PC-3 (cell line): Measurements from ENCODE around the gene SMPD2. TPM values are rescaled to one million over a fixed set of nuclear protein-coding genes. Genes with fewer than 3 reads are reported as not detected.

Experiments used
- ATAC-seq: fragments of 200-7000 bp; cut with Tn5 transposase; 2 replicates; pipeline ENCODE4 v1.9.1; 2020; ENCODE audit warnings: mild to moderate bottlenecking, moderate library complexity
- BruUV-seq: library from RNA; stranded (reverse); fragments of 400-500 nt; replicated peaks from 2 replicates; lab custom pipeline; 2021; lab: Mats Ljungman, UMichigan
- CTCF ChIA-PET: fragments of 300-600 bp; sonication (Branson Sonifier 250); formaldehyde crosslinking; loops from one replicate; lab custom pipeline; 2022; ENCODE audit warnings: antibody characterized with exemption; lab: Charles Lee
- POLR2A ChIA-PET: fragments of 300-600 bp; sonication (Branson Sonifier 250); formaldehyde crosslinking; loops from one replicate; lab custom pipeline; 2022; ENCODE audit warnings: antibody characterized with exemption; ENCODE audit not compliant: unreplicated experiment; lab: Charles Lee
- DNase-seq: peaks from one replicate; pipeline ENCODE4 v3.0.0-alpha.2; 2015
- H2AFZ ChIP-seq: fragments of 300-600 bp; sonication (generic); 2 replicates; pipeline ENCODE4 v1.6.0; 2016; ENCODE audit warnings: antibody characterized with exemption, low read length
- H3F3A ChIP-seq: fragments of 300-600 bp; sonication (generic); one replicate; pipeline ENCODE4 v1.6.0; 2017; ENCODE audit warnings: antibody characterized with exemption, low read length, control low read depth, mild to moderate bottlenecking; ENCODE audit not compliant: unreplicated experiment
- H3K27ac ChIP-seq: fragments of 300-600 bp; sonication (generic); 2 replicates; pipeline ENCODE4 v1.5.1; 2016; ENCODE audit warnings: mild to moderate bottlenecking, low read length
- H3K27me3 ChIP-seq: fragments of 300-600 bp; sonication (generic); 2 replicates; pipeline ENCODE4 v1.6.1; 2016; ENCODE audit warnings: low read length, mixed read lengths
- H3K36me3 ChIP-seq: fragments of 300-600 bp; sonication (generic); 2 replicates; pipeline ENCODE4 v1.6.1; 2016; ENCODE audit warnings: low read depth, mixed run types, low read length, mixed read lengths
- H3K4me1 ChIP-seq: fragments of 300-600 bp; sonication (generic); 2 replicates; pipeline ENCODE4 v1.5.1; 2016; ENCODE audit warnings: low read length; ENCODE audit not compliant: insufficient read depth
- H3K4me2 ChIP-seq: fragments of 300-600 bp; sonication (generic); 2 replicates; pipeline ENCODE4 v1.6.0; 2016; ENCODE audit warnings: low read length
- H3K4me3 ChIP-seq: fragments of 300-600 bp; sonication (generic); 2 replicates; pipeline ENCODE4 v1.5.1; 2016; ENCODE audit warnings: mild to moderate bottlenecking, low read length, mixed read lengths
- H3K79me2 ChIP-seq: fragments of 300-600 bp; sonication (generic); 2 replicates; pipeline ENCODE4 v1.6.1; 2017; ENCODE audit warnings: low read length, mixed read lengths
- H3K9ac ChIP-seq: fragments of 300-600 bp; sonication (generic); 2 replicates; pipeline ENCODE4 v1.6.0; 2016; ENCODE audit warnings: mild to moderate bottlenecking, low read length
- H3K9me2 ChIP-seq: fragments of 300-600 bp; sonication (generic); replicated peaks from 2 replicates; pipeline ENCODE4 v1.6.1; 2016; ENCODE audit warnings: mixed run types, low read length, mixed read lengths
- H3K9me3 ChIP-seq: fragments of 300-600 bp; sonication (generic); 2 replicates; pipeline ENCODE4 v1.6.1; 2016; ENCODE audit warnings: low read length, mixed read lengths
- H4K20me1 ChIP-seq: fragments of 300-600 bp; sonication (generic); 2 replicates; pipeline ENCODE4 v1.6.1; 2016; ENCODE audit warnings: low read length, mixed read lengths
- CTCF ChIP-seq: fragments of 300-600 bp; sonication (generic); conservative IDR thresholded peaks from 2 replicates; pipeline ENCODE4 v1.5.1; 2017; ENCODE audit warnings: antibody characterized with exemption, low read depth, mild to moderate bottlenecking, low read length
- EZH2 ChIP-seq: fragments of 300-600 bp; sonication (generic); IDR thresholded peaks from one replicate; pipeline ENCODE4 v1.6.1; 2017; ENCODE audit warnings: antibody characterized with exemption, mild to moderate bottlenecking, low read length; ENCODE audit not compliant: unreplicated experiment
- EZH2phosphoT487 ChIP-seq: fragments of 300-600 bp; sonication (generic); IDR thresholded peaks from 2 replicates; pipeline ENCODE4 v1.6.1; 2018; ENCODE audit warnings: mild to moderate bottlenecking, antibody characterized with exemption, low read length, borderline replicate concordance
- intact Hi-C: fragments of 100-400 bp; cut with micrococcal nuclease; formaldehyde crosslinking; loops from 2 replicates; pipeline ENCODE4 v1.9.0; 2023
- total RNA-seq: library from RNA; depleted of rRNA; stranded (reverse); fragments of >200 nt; gene quantifications from 2 replicates; pipeline ENCODE4 v1.2.3, GENCODE V29; 2014

The SMPD2 gene
- total RNA-seq, 1 experiment from 2014 or later = 12.6 TPM

- Histone ChIP-seq H2AFZ (peak within 1 kb of the TSS; percentile 89), H3K79me2 (no peaks in the 10 kb centered on the region), H3F3A (no peaks in the 10 kb centered on the region), H3K27ac (peak within 1 kb of the TSS; percentile 48; the same call in 1 of the 2 replicates), H3K36me3 (no peaks in the 10 kb centered on the region), H3K9ac (peak within 1 kb of the TSS; percentile 60), H3K4me1 (peaks cover 18% of the 10 kb centered on the region; the same call in 1 of the 2 replicates), H3K4me2 (peak within 1 kb of the TSS; percentile 92), H3K27me3 (no peaks in the 10 kb centered on the region), H3K9me3 (no peaks in the 10 kb centered on the region), H3K4me3 (peak within 1 kb of the TSS; percentile 84), H4K20me1 (no peaks in the 10 kb centered on the region), H3K9me2 (no peaks in the 10 kb centered on the region)
- DNase-seq = peak; percentile 47
- intact Hi-C loops = loop anchor here (1.0 kb wide), 1 partner anchor 14 kb away; no protein-coding TSS in a partner anchor
- POLR2A ChIA-PET = no interaction called here
- TF ChIP-seq CTCF (no peak), EZH2 (no peak), EZH2phosphoT487 (no peak)
- CTCF ChIA-PET = no interaction called here
- BruUV-seq = no TSS peak
- peak; percentile 60 for ATAC-seq
These were observed 15.1 kb downstream of the SMPD2 start, which contains the start of gene MICAL1 for GRCh38 chr6:109455437-109456110. Gene MICAL1, minus strand, starts transcription at chr6:109455772. Its CDS starts 1,576 bp downstream, at chr6:109454196.

GRCh38 chr6:109456111-109456583 is 15.6 kb downstream of the SMPD2 start:
- Histone ChIP-seq H3K4me1 (peaks cover 18% of the 10 kb centered on the region; the same call in 1 of the 2 replicates), H3K27me3 (no peaks in the 10 kb centered on the region), H3K9me2 (no peaks in the 10 kb centered on the region), H2AFZ (peak overlapping the region; percentile 84), H3K9me3 (no peaks in the 10 kb centered on the region), H3K4me2 (peak overlapping the region; percentile 92), H3K36me3 (0 out of 2 replicates have a peak, but pooled peaks cover under 1% of the 10 kb centered on the region), H3K79me2 (no peaks in the 10 kb centered on the region), H3K27ac (no peak overlapping the region), H4K20me1 (no peaks in the 10 kb centered on the region), H3F3A (no peaks in the 10 kb centered on the region), H3K9ac (peak overlapping the region; percentile 54), H3K4me3 (peak overlapping the region; percentile 84)
- DNase-seq (no peak), ATAC-seq (no peak; the same call in 1 of the 2 replicates)
- intact Hi-C loops = no loop called here
- CTCF ChIA-PET = no interaction called here
- no peak for TF ChIP-seq EZH2
- TF ChIP-seq EZH2phosphoT487 = no peak
- no peak for TF ChIP-seq CTCF
- BruUV-seq = no TSS peak
- POLR2A ChIA-PET = no interaction called here
